OCI-LY7 (cell line): ENCODE measurements around the gene SPACA7. TPM values are rescaled to one million over a fixed set of nuclear protein-coding genes. Genes with fewer than 3 reads are reported as not detected.

Experiments used
- BruUV-seq: library from RNA; stranded (reverse); fragments of 400-500 nt; replicated peaks from 2 replicates; lab custom pipeline; 2021; lab: Mats Ljungman, UMichigan
- CTCF ChIA-PET: fragments of 300-600 bp; sonication (Branson Sonifier 250); formaldehyde crosslinking; loops from one replicate; lab custom pipeline; 2022; ENCODE audit warnings: antibody characterized with exemption; ENCODE audit not compliant: unreplicated experiment; lab: Charles Lee
- POLR2A ChIA-PET: fragments of 300-600 bp; sonication (Branson Sonifier 250); formaldehyde crosslinking; loops from one replicate; lab custom pipeline; 2022; ENCODE audit warnings: antibody characterized with exemption; lab: Charles Lee
- DNase-seq: peaks from one replicate; pipeline ENCODE4 v3.0.0-alpha.2; 2015; ENCODE audit warnings: low spot score
- H2AFZ ChIP-seq: fragments of 200-600 bp; sonication (generic), shearing (Covaris generic); 2 replicates; pipeline ENCODE4 v1.6.1; 2014; ENCODE audit warnings: mild to moderate bottlenecking, antibody characterized with exemption, low read length, moderate library complexity
- H3K27ac ChIP-seq: fragments of 200-600 bp; sonication (generic); 2 replicates; pipeline ENCODE4 v1.5.1; 2014; ENCODE audit warnings: mixed run types, low read depth, mild to moderate bottlenecking, moderate library complexity, low read length, inconsistent platforms; ENCODE audit not compliant: poor library complexity, severe bottlenecking
- H3K36me3 ChIP-seq: fragments of 200-600 bp; sonication (generic); 2 replicates; pipeline ENCODE4 v1.6.1; 2014; ENCODE audit warnings: mild to moderate bottlenecking, antibody characterized with exemption, low read length, moderate library complexity, mixed read lengths; ENCODE audit not compliant: insufficient read depth
- H3K4me1 ChIP-seq: fragments of 200-600 bp; sonication (generic); 2 replicates; pipeline ENCODE4 v1.5.1; 2014; ENCODE audit warnings: mild to moderate bottlenecking, low read length; ENCODE audit not compliant: insufficient read depth, poor library complexity, severe bottlenecking
- H3K4me2 ChIP-seq: fragments of 200-600 bp; sonication (generic); 2 replicates; pipeline ENCODE4 v1.6.1; 2014; ENCODE audit warnings: mild to moderate bottlenecking, low read length
- H3K4me3 ChIP-seq: fragments of 200-600 bp; sonication (generic); 2 replicates; pipeline ENCODE4 v1.5.1; 2014; ENCODE audit warnings: mild to moderate bottlenecking, low read depth, low read length; ENCODE audit not compliant: poor library complexity, severe bottlenecking
- H3K79me2 ChIP-seq: fragments of 200-600 bp; sonication (generic); 2 replicates; pipeline ENCODE4 v1.6.1; 2016; ENCODE audit warnings: low read depth, mild to moderate bottlenecking, low read length, moderate library complexity, mixed read lengths; ENCODE audit not compliant: insufficient read depth
- H3K9me2 ChIP-seq: fragments of 200-600 bp; sonication (generic); 2 replicates; pipeline ENCODE4 v1.6.1; 2016; ENCODE audit warnings: mild to moderate bottlenecking, low read length, mixed read lengths; ENCODE audit not compliant: insufficient read depth
- H3K9me3 ChIP-seq: fragments of 200-600 bp; sonication (generic); 2 replicates; pipeline ENCODE4 v1.6.1; 2014; ENCODE audit warnings: mild to moderate bottlenecking, mixed run types, low read length, mixed read lengths
- H4K20me1 ChIP-seq: fragments of 200-600 bp; sonication (generic); 2 replicates; pipeline ENCODE4 v1.6.1; 2014; ENCODE audit warnings: mild to moderate bottlenecking, antibody characterized with exemption, low read length, moderate library complexity, mixed read lengths; ENCODE audit not compliant: insufficient read depth
- EZH2phosphoT487 ChIP-seq: fragments of 200-600 bp; sonication (generic); IDR thresholded peaks from 2 replicates; pipeline ENCODE4 v1.6.1; 2018; ENCODE audit warnings: low read depth, borderline replicate concordance, mild to moderate bottlenecking, mixed run types, antibody characterized with exemption, low read length, moderate library complexity, mixed read lengths
- intact Hi-C: fragments of 100-400 bp; cut with micrococcal nuclease; formaldehyde crosslinking; loops from one replicate; pipeline ENCODE4 v1.10.0; 2022; ENCODE audit not compliant: unreplicated experiment
- total RNA-seq, 2 experiments: library from RNA; depleted of rRNA in 1 of 2; stranded (reverse); fragments of >200 nt in 1 of 2; shearing (Covaris generic) in 1 of 2; gene quantifications; 2 replicates each; pipeline ENCODE4 v1.2.3, GENCODE V29; 2014 to 2022
- TF ChIP-seq, protein P1 (sequence below): fragments of 200-600 bp; sonication (generic); conservative IDR thresholded peaks from 2 replicates; pipeline ENCODE4 v1.5.1; 2014; ENCODE audit warnings: mild to moderate bottlenecking, antibody characterized with exemption, low read length, moderate library complexity, mixed read lengths

The SPACA7 gene
- total RNA-seq, 2 experiments from 2014 or later: not detected

DNA sequence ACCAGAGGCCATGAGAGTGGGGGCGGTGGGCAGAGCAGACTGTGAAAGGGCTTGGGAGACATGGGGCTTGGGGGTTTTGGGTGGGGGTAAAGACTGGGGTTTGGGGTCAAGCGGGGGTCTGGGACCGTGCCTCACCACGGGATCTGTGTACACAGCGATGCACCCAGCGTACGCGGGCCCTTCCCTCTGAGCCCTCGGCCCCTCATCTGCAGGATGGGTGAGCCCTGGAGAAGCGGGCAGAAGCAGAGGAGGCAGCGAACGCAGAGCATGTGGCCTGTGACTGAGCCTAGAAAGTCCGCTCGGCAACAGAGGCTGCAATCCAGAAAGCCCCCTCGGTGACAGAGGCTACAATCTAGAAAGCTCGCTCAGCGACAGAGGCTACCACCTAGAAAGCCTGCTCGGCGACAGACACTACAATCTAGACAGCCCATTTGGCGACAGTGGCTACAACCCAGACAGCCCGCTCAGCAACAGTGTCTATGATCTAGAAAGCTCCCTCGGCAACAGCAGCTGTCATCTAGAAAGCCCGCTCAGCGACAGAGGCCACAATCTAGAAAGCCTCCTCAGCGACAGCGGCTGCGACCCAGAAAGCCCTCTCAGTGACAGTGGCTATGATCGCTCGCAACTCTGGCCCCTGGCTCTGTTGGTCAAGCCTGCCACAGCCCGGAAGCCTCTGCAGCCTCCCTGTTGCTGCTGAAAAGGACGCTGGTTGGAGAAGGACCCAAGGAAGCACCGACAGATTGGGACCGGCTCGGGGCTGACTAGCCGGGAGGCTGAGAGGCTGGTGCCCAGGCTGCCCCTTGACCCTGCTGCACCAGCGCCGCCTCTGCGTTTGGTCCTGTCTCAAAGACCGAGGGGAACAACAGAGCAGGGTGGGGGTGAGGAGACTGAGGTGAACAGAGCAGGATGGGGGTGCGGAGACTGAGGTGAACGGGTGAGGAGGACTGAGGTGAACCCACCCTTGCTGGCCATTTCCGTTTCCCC, 68.6 kb downstream of the SPACA7 start:
- Histone ChIP-seq H2AFZ (no peak overlapping the region), H3K79me2 (no peaks in the 10 kb centered on the region), H3K36me3 (no peaks in the 10 kb centered on the region), H3K27ac (no peak overlapping the region), H3K4me2 (no peak overlapping the region), H3K9me2 (no peaks in the 10 kb centered on the region), H3K4me3 (no peak overlapping the region), H3K9me3 (no peaks in the 10 kb centered on the region), H3K4me1 (no peaks in the 10 kb centered on the region), H4K20me1 (no peaks in the 10 kb centered on the region)
- BruUV-seq: no TSS peak
- intact Hi-C loops: loop anchor here (1.0 kb wide), 1 partner anchor 162 kb away; no protein-coding TSS in a partner anchor
- DNase-seq: no peak
- POLR2A ChIA-PET: no interaction called here
- CTCF ChIA-PET: no interaction called here
- TF ChIP-seq EZH2phosphoT487: no peak

DNA sequence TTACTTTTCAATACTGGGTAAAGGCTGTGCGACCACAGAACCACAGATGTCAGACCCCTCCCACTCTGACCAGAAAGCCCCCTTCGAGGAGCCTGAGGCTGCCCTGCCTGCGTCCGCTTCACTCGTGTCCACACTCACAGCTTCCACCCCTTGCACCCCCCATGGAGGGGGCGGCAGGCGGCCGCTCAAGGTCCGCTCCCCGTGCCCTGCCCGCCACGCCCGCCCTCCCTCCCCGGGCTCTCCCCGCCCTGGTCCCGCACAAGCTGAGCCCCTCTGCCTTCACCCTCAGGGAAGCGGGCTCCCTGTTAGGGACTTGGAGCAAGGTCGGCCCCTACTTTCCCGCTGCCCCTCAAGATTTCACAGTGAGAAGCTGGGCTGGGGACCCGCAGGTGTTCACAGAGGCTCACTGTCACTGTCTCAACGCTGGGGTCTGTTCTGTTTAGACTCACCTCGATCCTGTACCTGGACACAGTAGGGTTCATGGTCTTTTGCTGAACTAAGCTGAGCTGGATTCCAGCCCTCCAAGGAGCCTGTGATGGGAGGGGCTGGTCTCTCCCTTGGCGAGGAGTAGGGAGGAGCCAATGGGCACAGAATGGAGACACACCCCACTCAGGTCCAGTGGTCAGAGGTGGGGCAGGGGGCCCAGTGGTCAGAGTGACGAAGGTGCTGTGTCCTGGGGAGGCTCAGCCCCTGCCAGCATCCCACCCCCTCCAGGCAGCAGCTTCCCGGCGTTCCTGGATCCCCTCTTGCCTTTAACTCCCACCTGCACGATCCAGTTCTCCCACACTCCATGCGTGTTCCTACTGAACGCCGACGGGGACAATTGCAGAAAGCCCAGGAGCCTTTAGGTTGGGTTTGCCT, 69.5 kb downstream of the SPACA7 start:
- BruUV-seq: no TSS peak
- Histone ChIP-seq H3K9me2 (no peaks in the 10 kb centered on the region), H3K9me3 (no peaks in the 10 kb centered on the region), H3K36me3 (no peaks in the 10 kb centered on the region), H3K79me2 (no peaks in the 10 kb centered on the region), H3K27ac (no peak overlapping the region), H4K20me1 (no peaks in the 10 kb centered on the region), H3K4me2 (no peak overlapping the region), H3K4me1 (no peaks in the 10 kb centered on the region), H3K4me3 (no peak overlapping the region), H2AFZ (no peak overlapping the region)
- ChIA-PET POLR2A (no interaction called here), CTCF (no interaction called here)
- no peak for DNase-seq
- TF ChIP-seq, protein P1, sequence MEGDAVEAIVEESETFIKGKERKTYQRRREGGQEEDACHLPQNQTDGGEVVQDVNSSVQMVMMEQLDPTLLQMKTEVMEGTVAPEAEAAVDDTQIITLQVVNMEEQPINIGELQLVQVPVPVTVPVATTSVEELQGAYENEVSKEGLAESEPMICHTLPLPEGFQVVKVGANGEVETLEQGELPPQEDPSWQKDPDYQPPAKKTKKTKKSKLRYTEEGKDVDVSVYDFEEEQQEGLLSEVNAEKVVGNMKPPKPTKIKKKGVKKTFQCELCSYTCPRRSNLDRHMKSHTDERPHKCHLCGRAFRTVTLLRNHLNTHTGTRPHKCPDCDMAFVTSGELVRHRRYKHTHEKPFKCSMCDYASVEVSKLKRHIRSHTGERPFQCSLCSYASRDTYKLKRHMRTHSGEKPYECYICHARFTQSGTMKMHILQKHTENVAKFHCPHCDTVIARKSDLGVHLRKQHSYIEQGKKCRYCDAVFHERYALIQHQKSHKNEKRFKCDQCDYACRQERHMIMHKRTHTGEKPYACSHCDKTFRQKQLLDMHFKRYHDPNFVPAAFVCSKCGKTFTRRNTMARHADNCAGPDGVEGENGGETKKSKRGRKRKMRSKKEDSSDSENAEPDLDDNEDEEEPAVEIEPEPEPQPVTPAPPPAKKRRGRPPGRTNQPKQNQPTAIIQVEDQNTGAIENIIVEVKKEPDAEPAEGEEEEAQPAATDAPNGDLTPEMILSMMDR: no peak
- no peak for TF ChIP-seq EZH2phosphoT487
- intact Hi-C loops: no loop called here

DNA sequence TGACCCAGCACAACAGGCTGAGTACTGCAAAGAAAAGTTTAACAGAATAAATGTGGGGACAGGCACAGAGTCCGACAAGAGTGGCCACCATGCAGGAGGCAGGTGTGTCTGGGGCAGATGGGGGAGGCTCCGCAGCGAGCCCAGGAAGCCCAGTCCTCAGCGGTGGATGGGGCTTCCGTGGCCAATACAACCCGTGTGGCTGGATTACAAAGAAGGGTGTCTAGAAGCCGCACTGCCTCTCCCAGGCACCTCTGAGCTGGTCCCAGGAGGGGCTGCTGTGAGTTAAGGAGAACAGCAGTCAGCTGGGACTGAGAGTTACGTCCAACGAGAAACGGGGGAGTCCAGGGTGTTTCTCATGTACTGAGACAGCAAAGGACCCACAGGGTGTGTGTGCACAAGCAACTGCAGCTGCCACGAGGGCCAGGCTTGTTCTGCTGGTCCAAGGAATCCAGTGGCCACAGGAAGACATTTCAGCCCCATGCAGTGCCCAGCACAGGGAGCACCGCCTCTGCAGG, 70.2 kb downstream of the SPACA7 start:
- H3K4me1 ChIP-seq: no peaks in the 10 kb centered on the region
- no peak overlapping the region for H2AFZ ChIP-seq
- H3K79me2 ChIP-seq: no peaks in the 10 kb centered on the region
- TF ChIP-seq, protein P1: no peak
- no peak for TF ChIP-seq EZH2phosphoT487
- no peaks in the 10 kb centered on the region for H4K20me1 ChIP-seq
- BruUV-seq: no TSS peak
- no peak overlapping the region for H3K4me2 ChIP-seq
- H3K4me3 ChIP-seq: no peak overlapping the region
- ChIA-PET POLR2A (no interaction called here), CTCF (no interaction called here)
- no peaks in the 10 kb centered on the region for H3K9me2 ChIP-seq
- no peak overlapping the region for H3K27ac ChIP-seq
- no peaks in the 10 kb centered on the region for H3K36me3 ChIP-seq
- no peak for DNase-seq
- intact Hi-C loops: no loop called here
- no peaks in the 10 kb centered on the region for H3K9me3 ChIP-seq
